ENCODE measurements around the gene MAD1L1. TPM values are rescaled to one million over a fixed set of nuclear protein-coding genes. Genes with fewer than 3 reads are reported as not detected.

The MAD1L1 gene
- total and polyA plus RNA-seq, 4 donors: 43.0 to 54.9 (median 49.9) TPM

DNA sequence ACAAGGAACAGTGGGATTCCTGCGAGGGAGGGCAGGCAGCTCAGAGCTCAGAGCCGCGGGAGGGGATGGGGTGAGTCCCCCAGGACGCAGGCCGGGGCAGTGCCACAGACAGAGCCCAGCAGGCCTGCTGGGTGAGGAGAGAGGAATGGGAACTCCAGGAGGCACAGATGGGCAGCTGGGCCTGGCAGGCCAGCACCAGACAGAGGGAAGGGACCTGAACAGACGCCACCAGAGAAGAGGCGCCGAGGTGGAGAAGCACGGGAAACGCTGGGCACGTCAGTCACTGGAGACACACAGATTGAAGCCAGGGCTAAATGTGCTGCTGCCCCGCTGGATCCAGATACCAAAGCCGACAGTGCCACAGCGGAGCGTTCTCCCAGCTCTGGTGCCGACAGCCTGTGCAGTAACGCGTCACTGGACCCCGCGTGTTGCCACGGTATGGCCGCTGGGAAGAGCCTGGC is 225.8 kb downstream of the MAD1L1 start:
- WGBS, 2 donors: 96% methylated on average over 22 of the region's 22 CpGs
- DNase-seq (no peak), ATAC-seq (ENCODE audit: insufficient read depth, low FRiP score) (no peak)
- Histone ChIP-seq H3K27ac (ENCODE audit: low read depth in 1 of 2, low read length in 1 of 2) (no peak overlapping the region), H3K4me3 (no peak overlapping the region), H3K9me3 (ENCODE audit: control insufficient read depth in 4 of 4, insufficient read depth in 3 of 4, low read length in 3 of 4) (no peaks in the 10 kb centered on the region), H3K36me3 (ENCODE audit: control insufficient read depth in 4 of 4, insufficient read depth in 4 of 4, low read length in 4 of 4) (peaks cover 0 to 9% (median 0%) of the 10 kb centered on the region in 4 donors), H3K27me3 (ENCODE audit: control insufficient read depth in 3 of 3, insufficient read depth in 3 of 3, low read length in 2 of 3) (no peaks in the 10 kb centered on the region), H3K4me1 (ENCODE audit: control insufficient read depth in 5 of 5, insufficient read depth in 5 of 5, low read length in 5 of 5) (peaks cover 0 to 15% (median 0%) of the 10 kb centered on the region in 5 donors), H3K9ac (ENCODE audit: insufficient read depth in 1 of 2, low read length in 2 of 2) (no peak overlapping the region)
- TF ChIP-seq, protein P1, sequence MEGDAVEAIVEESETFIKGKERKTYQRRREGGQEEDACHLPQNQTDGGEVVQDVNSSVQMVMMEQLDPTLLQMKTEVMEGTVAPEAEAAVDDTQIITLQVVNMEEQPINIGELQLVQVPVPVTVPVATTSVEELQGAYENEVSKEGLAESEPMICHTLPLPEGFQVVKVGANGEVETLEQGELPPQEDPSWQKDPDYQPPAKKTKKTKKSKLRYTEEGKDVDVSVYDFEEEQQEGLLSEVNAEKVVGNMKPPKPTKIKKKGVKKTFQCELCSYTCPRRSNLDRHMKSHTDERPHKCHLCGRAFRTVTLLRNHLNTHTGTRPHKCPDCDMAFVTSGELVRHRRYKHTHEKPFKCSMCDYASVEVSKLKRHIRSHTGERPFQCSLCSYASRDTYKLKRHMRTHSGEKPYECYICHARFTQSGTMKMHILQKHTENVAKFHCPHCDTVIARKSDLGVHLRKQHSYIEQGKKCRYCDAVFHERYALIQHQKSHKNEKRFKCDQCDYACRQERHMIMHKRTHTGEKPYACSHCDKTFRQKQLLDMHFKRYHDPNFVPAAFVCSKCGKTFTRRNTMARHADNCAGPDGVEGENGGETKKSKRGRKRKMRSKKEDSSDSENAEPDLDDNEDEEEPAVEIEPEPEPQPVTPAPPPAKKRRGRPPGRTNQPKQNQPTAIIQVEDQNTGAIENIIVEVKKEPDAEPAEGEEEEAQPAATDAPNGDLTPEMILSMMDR (IDR thresholded peaks at IDR 0.05; ENCODE audit: control extremely low read depth, extremely low read depth): no peak

DNA sequence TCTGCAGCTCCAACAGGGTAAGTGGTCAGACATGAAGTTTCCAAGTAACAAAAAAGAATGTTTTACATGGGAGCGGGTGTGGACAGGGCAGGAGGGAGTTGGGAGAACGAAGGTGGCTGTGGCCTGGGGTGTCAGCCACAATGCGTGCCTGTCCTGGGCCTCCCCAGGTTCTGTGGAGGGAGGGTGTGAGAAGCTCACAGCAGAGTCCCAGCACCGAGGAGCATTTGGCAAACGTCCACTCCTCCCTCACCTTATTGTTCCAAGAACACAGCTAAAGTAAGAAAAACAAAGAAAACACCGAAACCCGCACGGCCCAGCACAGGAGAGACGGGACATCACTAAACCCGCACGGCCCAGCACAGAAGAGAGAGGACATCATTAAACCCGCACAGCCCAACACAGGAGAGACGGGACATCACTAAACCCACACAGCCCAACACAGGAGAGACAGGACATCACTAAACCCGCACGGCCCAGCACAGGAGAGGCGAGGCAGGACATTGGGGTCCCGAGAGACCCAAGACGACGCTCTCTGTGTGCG is 226.4 kb downstream of the MAD1L1 start:
- H3K27ac ChIP-seq (ENCODE audit: low read depth in 1 of 2, low read length in 1 of 2): no peak overlapping the region
- WGBS, 2 donors: 89 to 92% methylated on average over 20 of the region's 20 CpGs
- H3K9ac ChIP-seq (ENCODE audit: insufficient read depth in 1 of 2, low read length in 2 of 2): no peak overlapping the region
- no peaks in the 10 kb centered on the region for H3K27me3 ChIP-seq (ENCODE audit: control insufficient read depth in 3 of 3, insufficient read depth in 3 of 3, low read length in 2 of 3)
- peaks cover 0 to 10% (median 0%) of the 10 kb centered on the region in 4 donors for H3K36me3 ChIP-seq (ENCODE audit: control insufficient read depth in 4 of 4, insufficient read depth in 4 of 4, low read length in 4 of 4)
- DNase-seq (no peak), ATAC-seq (ENCODE audit: insufficient read depth, low FRiP score) (no peak)
- H3K4me1 ChIP-seq (ENCODE audit: control insufficient read depth in 5 of 5, insufficient read depth in 5 of 5, low read length in 5 of 5): peaks cover 0 to 15% (median 0%) of the 10 kb centered on the region in 5 donors
- H3K9me3 ChIP-seq (ENCODE audit: control insufficient read depth in 4 of 4, insufficient read depth in 3 of 4, low read length in 3 of 4): no peaks in the 10 kb centered on the region
- TF ChIP-seq, protein P1 (IDR thresholded peaks at IDR 0.05; ENCODE audit: control extremely low read depth, extremely low read depth): no peak
- H3K4me3 ChIP-seq: no peak overlapping the region

DNA sequence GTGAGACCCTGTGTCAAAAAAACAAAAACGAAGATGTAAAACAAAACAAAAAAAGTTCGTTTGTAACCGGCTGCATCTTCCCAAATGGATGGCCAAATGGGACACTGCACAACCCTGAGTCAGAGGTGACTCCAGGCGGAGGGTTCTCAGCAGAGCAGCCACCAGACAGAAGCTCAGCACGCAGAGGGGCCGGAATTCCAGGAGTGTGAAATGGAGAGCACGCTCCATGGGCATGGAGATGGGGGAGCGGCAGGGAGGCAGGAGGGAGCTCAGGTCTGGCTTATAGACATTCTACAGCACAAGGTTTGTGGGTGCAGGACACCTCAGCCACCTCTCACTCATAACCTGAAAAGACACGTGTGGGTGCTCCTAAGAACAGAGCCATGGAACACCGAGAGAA is 227.0 kb downstream of the MAD1L1 start:
- TF ChIP-seq, protein P1 (IDR thresholded peaks at IDR 0.05; ENCODE audit: control extremely low read depth, extremely low read depth): no peak
- H3K9ac ChIP-seq (ENCODE audit: insufficient read depth in 1 of 2, low read length in 2 of 2): no peak overlapping the region
- no peaks in the 10 kb centered on the region for H3K9me3 ChIP-seq (ENCODE audit: control insufficient read depth in 4 of 4, insufficient read depth in 3 of 4, low read length in 3 of 4)
- DNase-seq: no peak
- ATAC-seq (ENCODE audit: insufficient read depth, low FRiP score): no peak
- no peaks in the 10 kb centered on the region for H3K27me3 ChIP-seq (ENCODE audit: control insufficient read depth in 3 of 3, insufficient read depth in 3 of 3, low read length in 2 of 3)
- H3K27ac ChIP-seq (ENCODE audit: low read depth in 1 of 2, low read length in 1 of 2): no peak overlapping the region
- peaks cover 0 to 15% (median 0%) of the 10 kb centered on the region in 5 donors for H3K4me1 ChIP-seq (ENCODE audit: control insufficient read depth in 5 of 5, insufficient read depth in 5 of 5, low read length in 5 of 5)
- WGBS, 2 donors: 94 to 98% methylated on average over 10 of the region's 10 CpGs
- no peak overlapping the region for H3K4me3 ChIP-seq
- peaks cover 0 to 10% (median 2%) of the 10 kb centered on the region in 4 donors for H3K36me3 ChIP-seq (ENCODE audit: control insufficient read depth in 4 of 4, insufficient read depth in 4 of 4, low read length in 4 of 4)
